T-cell (primary cell): ENCODE measurements around the gene ISM1. TPM values are rescaled to one million over a fixed set of nuclear protein-coding genes. Genes with fewer than 3 reads are reported as not detected.

Experiments used
- ATAC-seq, 4 experiments: fragments of 200-7000 bp in 3 of 4; fragments of 150-1000 bp in 1 of 4; cut with Tn5 transposase; replicated peaks in 1 of 4; 1 replicate in 3 of 4; 2 replicates in 1 of 4; pipeline ENCODE4 v1.10.0; 2021; ENCODE audit warnings: moderate library complexity in 3 of 4, mild to moderate bottlenecking in 2 of 4, moderate number of reproducible peaks in 1 of 4
- CTCF ChIA-PET, 2 donors: fragments of 300-600 bp; sonication (Branson Sonifier 250); formaldehyde crosslinking; loops; one replicate each; lab custom pipeline; 2022; ENCODE audit warnings: antibody characterized with exemption in 2 of 2; lab: Charles Lee
- POLR2A ChIA-PET, 2 donors: fragments of 300-600 bp; sonication (Branson Sonifier 250); formaldehyde crosslinking; loops; one replicate each; lab custom pipeline; 2022; ENCODE audit warnings: antibody characterized with exemption in 2 of 2; lab: Charles Lee
- DNase-seq, 35 experiments: peaks; one replicate each; pipeline versions ENCODE4 v3.0.0 to v3.0.0-alpha.2; 2013 to 2023
- H3K27ac ChIP-seq: one replicate; pipeline ENCODE4 v1.5.1; 2013; ENCODE audit warnings: low read length
- H3K27me3 ChIP-seq, 2 experiments: replicated peaks in 1 of 2; 1 replicate in 1 of 2; 2 replicates in 1 of 2; pipeline versions ENCODE4 v1.6.1 to v1.7.0; 2013; ENCODE audit warnings: low read length in 1 of 2, mixed read lengths in 1 of 2; ENCODE audit not compliant: control insufficient read depth in 2 of 2, insufficient read depth in 2 of 2; ENCODE audit errors: extremely low read depth in 1 of 2
- H3K36me3 ChIP-seq, 2 donors: 1 replicate in 1 of 2; 2 replicates in 1 of 2; pipeline versions ENCODE4 v1.6.1 to v1.7.0; 2013; ENCODE audit warnings: low read length in 1 of 2; ENCODE audit not compliant: control insufficient read depth in 2 of 2, insufficient read depth in 1 of 2; ENCODE audit errors: extremely low read depth in 1 of 2
- H3K4me1 ChIP-seq, 2 experiments: 1 replicate in 1 of 2; 2 replicates in 1 of 2; pipeline versions ENCODE4 v1.6.1 to v1.7.0; 2013; ENCODE audit warnings: low read length in 2 of 2, mixed read lengths in 1 of 2; ENCODE audit not compliant: insufficient read depth in 2 of 2, control insufficient read depth in 1 of 2; ENCODE audit errors: extremely low read depth in 1 of 2
- H3K4me3 ChIP-seq, 2 donors: 1 replicate in 1 of 2; 2 replicates in 1 of 2; pipeline versions ENCODE4 v1.5.1 to v1.7.0; 2013; ENCODE audit warnings: mild to moderate bottlenecking in 2 of 2, low read length in 1 of 2, moderate library complexity in 1 of 2; ENCODE audit not compliant: control insufficient read depth in 1 of 2; ENCODE audit errors: extremely low read depth in 1 of 2
- H3K9me3 ChIP-seq: 2 replicates; pipeline ENCODE4 v1.7.0; 2013
- H3K27ac Mint-ChIP-seq, 2 donors: one replicate each; pipeline ENCODE4 v1.8.0; 2020 to 2021; ENCODE audit warnings: mild to moderate bottlenecking in 2 of 2, mixed read lengths in 2 of 2
- H3K27me3 Mint-ChIP-seq, 2 donors: one replicate each; pipeline ENCODE4 v1.8.0; 2021 to 2022; ENCODE audit warnings: mixed read lengths in 2 of 2
- H3K36me3 Mint-ChIP-seq: one replicate; pipeline ENCODE4 v1.8.0; 2021; ENCODE audit warnings: mixed read lengths
- H3K4me1 Mint-ChIP-seq, 3 donors: one replicate each; pipeline ENCODE4 v1.8.0; 2020 to 2022; ENCODE audit warnings: mixed read lengths in 3 of 3, mild to moderate bottlenecking in 1 of 3
- H3K4me3 Mint-ChIP-seq, 3 donors: one replicate each; pipeline ENCODE4 v1.8.0; 2020 to 2022; ENCODE audit warnings: mild to moderate bottlenecking in 3 of 3, mixed read lengths in 3 of 3, moderate library complexity in 3 of 3
- H3K9me3 Mint-ChIP-seq, 3 donors: one replicate each; pipeline ENCODE4 v1.8.0; 2020 to 2022; ENCODE audit warnings: mixed read lengths in 3 of 3
- WGBS: methylation state at CpG from one replicate; pipeline ENCODE4 v1.1.5; 2013; ENCODE audit warnings: missing lambda C conversion rate; ENCODE audit not compliant: insufficient coverage; 5-methylcytosine and 5-hydroxymethylcytosine counted together
- total RNA-seq, 35 experiments: library from RNA in 6 of 35; stranded (reverse) in 6 of 35; fragments of 120-200 nt in 1 of 35; gene quantifications; one replicate each; pipeline versions ENCODE4 v1.2.1 to v1.2.4 and lab custom pipeline; 2013 to 2026

The ISM1 gene
- total RNA-seq, 5 donors from 2014 or later (not counting 1 experiment from before 2014, with no cell fraction given), result 2.9 to 6.2 (median 4.5) TPM

DNA sequence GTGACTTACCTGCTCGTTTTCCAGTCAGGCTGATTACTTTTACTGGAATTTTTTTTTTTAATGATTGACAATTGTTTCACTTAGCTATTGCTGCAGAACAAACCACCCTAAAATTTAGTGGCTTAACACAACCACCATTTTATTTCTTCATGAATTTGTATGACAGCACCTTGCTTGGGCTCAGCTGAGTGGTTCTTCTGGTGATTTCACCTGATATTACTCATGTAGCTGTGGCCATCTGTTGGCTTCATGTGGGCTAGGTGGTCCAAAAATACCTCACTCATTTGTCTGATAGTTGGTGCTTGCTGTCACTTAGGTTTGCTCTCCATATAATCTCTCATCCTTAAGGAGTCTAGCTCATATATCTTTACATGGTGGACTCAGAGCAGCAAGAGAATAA lies 5.3 kb downstream of the ISM1 start:
- no CpG with 5 or more reads among the region's 1 CpG for WGBS
- H3K27me3 ChIP-seq, result peaks cover 4 to 10% of the 10 kb centered on the region in 2 experiments
- Mint-ChIP-seq H3K4me3 (no peak overlapping the region), H3K36me3 (peaks cover 2% of the 10 kb centered on the region), H3K9me3 (peaks cover 0 to 7% (median 5%) of the 10 kb centered on the region in 3 donors), H3K27me3 (peaks cover 0 to 4% of the 10 kb centered on the region in 2 donors), H3K27ac (no peak overlapping the region), H3K4me1 (peaks cover 34 to 49% (median 37%) of the 10 kb centered on the region in 3 donors)
- H3K4me1 ChIP-seq, result peaks cover 16 to 18% of the 10 kb centered on the region in 2 experiments
- no peaks in the 10 kb centered on the region for H3K36me3 ChIP-seq
- CTCF ChIA-PET, result no interaction called here
- ATAC-seq, result no peak
- POLR2A ChIA-PET, result no interaction called here
- H3K4me3 ChIP-seq, result no peak overlapping the region
- H3K27ac ChIP-seq, result no peak overlapping the region
- DNase-seq, result no peak
- no peaks in the 10 kb centered on the region for H3K9me3 ChIP-seq

DNA sequence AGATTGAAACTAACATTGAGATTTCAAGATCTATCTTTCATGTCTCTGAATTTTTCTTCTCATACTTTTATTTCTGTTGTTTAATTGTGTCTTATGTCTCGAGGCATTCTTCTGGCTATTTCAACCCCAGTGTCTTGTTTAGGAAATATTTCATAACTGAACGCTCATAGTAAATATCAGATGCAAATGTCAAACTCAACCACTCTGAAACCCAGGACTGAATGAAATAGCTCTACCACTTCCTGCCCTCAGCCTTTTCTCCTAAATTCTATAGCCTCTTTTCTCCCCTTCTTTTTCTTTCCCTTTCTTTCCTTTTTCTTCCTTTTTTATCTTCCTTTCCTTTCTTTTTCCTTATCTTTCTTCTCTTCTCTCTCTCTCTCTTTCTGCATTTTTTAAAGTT lies 7.7 kb downstream of the ISM1 start:
- ChIA-PET CTCF (interaction anchor here in 1 of 2 donors (1.0 kb wide), 1 partner anchor 15 kb away, joined by 3 read pairs; no protein-coding TSS in a partner anchor), POLR2A (no interaction called here)
- no peak for DNase-seq

DNA sequence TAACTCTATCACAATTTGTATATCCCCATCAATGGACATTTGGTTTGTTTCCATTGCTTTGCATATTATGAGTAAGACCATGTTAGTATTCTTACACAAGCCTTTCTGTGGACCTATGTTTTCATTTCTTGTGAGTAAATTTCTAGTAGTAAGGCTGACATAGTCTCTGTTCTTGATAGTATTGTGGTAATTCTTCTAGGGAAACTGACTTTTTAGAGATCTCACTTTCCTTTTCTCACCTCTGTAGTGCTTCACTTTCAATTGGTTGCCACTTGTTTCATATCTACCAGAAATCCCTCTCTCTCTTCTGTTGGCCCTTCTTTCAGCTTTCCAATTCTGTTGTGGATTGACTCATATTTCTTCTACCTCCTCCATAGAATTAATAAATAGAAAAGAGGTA lies 8.5 kb downstream of the ISM1 start:
- H3K4me1 ChIP-seq, result peaks cover 13 to 24% of the 10 kb centered on the region in 2 experiments
- peaks cover 0 to 7% (median 5%) of the 10 kb centered on the region in 3 donors for H3K9me3 Mint-ChIP-seq
- no peaks in the 10 kb centered on the region for H3K9me3 ChIP-seq
- H3K4me3 ChIP-seq, result no peak overlapping the region
- H3K36me3 ChIP-seq, result no peaks in the 10 kb centered on the region
- peak overlapping the region; percentile 86 to 96 for H3K27ac Mint-ChIP-seq
- ATAC-seq, result no peak
- H3K27ac ChIP-seq, result peak overlapping the region; percentile 96
- H3K4me3 Mint-ChIP-seq, result peak overlapping the region in 1 of 3 donors; percentile 34
- peaks cover 41 to 51% (median 46%) of the 10 kb centered on the region in 3 donors for H3K4me1 Mint-ChIP-seq
- CTCF ChIA-PET, result interaction anchor here in 1 of 2 donors (1.0 kb wide), 1 partner anchor 14 kb away, joined by 3 read pairs; no protein-coding TSS in a partner anchor
- H3K27me3 Mint-ChIP-seq, result no peaks in the 10 kb centered on the region
- no peaks in the 10 kb centered on the region for H3K27me3 ChIP-seq
- POLR2A ChIA-PET, result interaction anchor here in 1 of 2 donors (0.7 kb wide), 1 partner anchor 104 kb away, joined by 3 read pairs; no protein-coding TSS in a partner anchor
- DNase-seq, result no peak
- peaks cover 2% of the 10 kb centered on the region for H3K36me3 Mint-ChIP-seq

More for the DNA sequence above, 7.7 kb downstream of the ISM1 start:
- 0% methylated on average over 1 of the region's 2 CpGs for WGBS
- H3K4me1 Mint-ChIP-seq, result peaks cover 41 to 51% (median 46%) of the 10 kb centered on the region in 3 donors
- peak overlapping the region; percentile 86 to 96 for H3K27ac Mint-ChIP-seq
- peak overlapping the region; percentile 34 to 50 (median 42) for H3K4me3 Mint-ChIP-seq
- Histone ChIP-seq H3K4me3 (no peak overlapping the region), H3K36me3 (no peaks in the 10 kb centered on the region), H3K9me3 (no peaks in the 10 kb centered on the region), H3K4me1 (peaks cover 13 to 24% of the 10 kb centered on the region in 2 experiments), H3K27ac (peak overlapping the region; percentile 46), H3K27me3 (no peaks in the 10 kb centered on the region)
- peaks cover 2% of the 10 kb centered on the region for H3K36me3 Mint-ChIP-seq
- peaks cover 0 to 7% (median 5%) of the 10 kb centered on the region in 3 donors for H3K9me3 Mint-ChIP-seq
- no peaks in the 10 kb centered on the region for H3K27me3 Mint-ChIP-seq
- no peak for ATAC-seq

DNA sequence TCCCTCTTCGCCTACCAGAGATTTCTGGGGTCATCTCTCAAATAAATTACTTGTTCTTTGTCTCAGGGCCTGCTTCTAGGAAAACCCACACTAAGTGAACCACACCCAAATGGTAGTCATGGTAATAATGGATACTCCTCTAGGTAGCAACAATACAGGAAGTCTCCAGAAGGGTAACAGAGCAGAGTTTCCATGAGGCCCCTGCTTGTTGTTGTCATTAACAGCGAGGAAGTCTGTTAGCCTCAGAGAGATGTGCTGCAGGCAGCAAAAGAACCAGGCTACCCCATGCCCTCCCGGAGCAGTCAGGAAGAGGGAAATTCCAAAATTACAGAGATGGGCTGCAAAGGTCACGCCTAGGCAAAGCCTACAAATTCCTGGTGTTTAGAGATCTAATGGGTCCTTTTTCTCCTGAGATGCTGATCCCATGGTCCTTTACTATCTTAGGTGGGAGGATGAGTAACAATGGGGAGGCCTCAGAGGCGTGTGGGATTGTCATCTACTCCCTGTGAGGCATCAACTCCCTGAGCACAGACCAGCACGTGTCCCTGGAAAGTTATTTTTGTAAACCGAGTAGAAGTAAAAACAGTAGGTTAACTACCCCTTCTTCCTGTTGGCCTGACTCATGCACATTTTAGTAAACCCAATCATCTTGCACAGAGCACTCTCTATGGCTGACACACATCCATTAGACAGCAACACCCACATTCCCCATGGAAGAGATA lies 10.1 kb downstream of the ISM1 start:
- Histone ChIP-seq H3K4me3 (no peak overlapping the region), H3K36me3 (no peaks in the 10 kb centered on the region), H3K4me1 (peaks cover 13 to 24% of the 10 kb centered on the region in 2 experiments), H3K27ac (peak overlapping the region; percentile 96), H3K9me3 (no peaks in the 10 kb centered on the region), H3K27me3 (no peaks in the 10 kb centered on the region)
- Mint-ChIP-seq H3K4me1 (peaks cover 41 to 53% (median 46%) of the 10 kb centered on the region in 3 donors), H3K4me3 (peak overlapping the region; percentile 35 to 50 (median 45)), H3K27ac (peak overlapping the region; percentile 96 to 98), H3K27me3 (no peaks in the 10 kb centered on the region), H3K36me3 (peaks cover 2% of the 10 kb centered on the region), H3K9me3 (peaks cover 0 to 5% (median 5%) of the 10 kb centered on the region in 3 donors)
- ATAC-seq (peak; percentile 95 to 99 (median 96)), DNase-seq (peak in 22 of 35 experiments; percentile 6 to 72 (median 36))
- WGBS, result 7% methylated on average over 2 of the region's 7 CpGs
- ChIA-PET POLR2A (no interaction called here), CTCF (no interaction called here)

DNA sequence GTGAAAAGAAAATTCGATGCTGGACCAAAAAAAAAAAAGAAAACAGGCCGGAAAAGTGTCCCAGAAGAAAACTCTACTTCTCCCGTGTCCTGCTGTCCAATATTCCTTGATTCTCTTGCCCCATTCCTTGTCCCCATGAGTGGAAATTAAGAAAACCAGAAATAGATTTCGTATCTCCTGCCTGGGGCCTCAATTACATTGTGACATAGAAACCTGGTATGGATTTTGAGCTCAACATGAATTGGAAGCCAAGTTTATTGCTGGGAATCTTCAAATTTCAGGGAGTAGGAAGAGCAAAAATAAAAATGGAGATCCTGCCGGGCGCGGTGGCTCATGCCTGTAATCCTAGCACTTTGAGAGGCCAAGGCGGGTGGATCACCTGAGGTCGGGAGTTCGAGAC lies 11.9 kb downstream of the ISM1 start:
- Histone ChIP-seq H3K27me3 (no peaks in the 10 kb centered on the region), H3K4me1 (peaks cover 13 to 24% of the 10 kb centered on the region in 2 experiments), H3K4me3 (no peak overlapping the region), H3K9me3 (no peaks in the 10 kb centered on the region), H3K36me3 (no peaks in the 10 kb centered on the region), H3K27ac (no peak overlapping the region)
- no peaks in the 10 kb centered on the region for H3K9me3 Mint-ChIP-seq
- CTCF ChIA-PET, result interaction anchor here in 1 of 2 donors (0.6 to 0.7 kb wide), 3 partner anchors 27 to 539 kb away, joined by 4 to 9 read pairs (median 5); no protein-coding TSS in a partner anchor
- 90% methylated on average over 2 of the region's 10 CpGs for WGBS
- no peaks in the 10 kb centered on the region for H3K27me3 Mint-ChIP-seq
- ATAC-seq (no peak), DNase-seq (no peak)
- H3K36me3 Mint-ChIP-seq, result no peaks in the 10 kb centered on the region
- H3K27ac Mint-ChIP-seq, result no peak overlapping the region
- H3K4me1 Mint-ChIP-seq, result peaks cover 41 to 53% (median 46%) of the 10 kb centered on the region in 3 donors
- POLR2A ChIA-PET, result no interaction called here
- no peak overlapping the region for H3K4me3 Mint-ChIP-seq

DNA sequence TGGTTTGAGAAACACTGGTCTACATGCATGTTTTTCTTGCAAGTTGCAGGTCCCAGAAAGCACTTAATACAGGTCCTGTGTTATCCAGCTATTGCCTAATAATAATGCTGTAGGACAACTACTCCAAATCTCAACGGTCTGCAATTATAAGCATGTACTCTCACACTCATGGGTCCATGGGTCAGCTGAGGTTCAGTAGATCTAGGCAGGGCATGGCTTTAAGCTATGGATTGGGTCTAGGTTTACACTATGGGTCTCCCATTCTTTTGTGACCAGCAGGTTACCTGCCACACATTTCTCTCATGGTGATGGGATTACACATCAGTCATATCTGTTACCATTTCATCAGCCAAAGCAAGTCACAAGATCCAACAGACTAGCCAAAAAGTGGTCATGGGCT lies 13.9 kb downstream of the ISM1 start:
- no peaks in the 10 kb centered on the region for H3K27me3 Mint-ChIP-seq
- ChIA-PET CTCF (no interaction called here), POLR2A (interaction anchor here in 1 of 2 donors (0.6 kb wide), 1 partner anchor 29 kb away, joined by 4 read pairs; no protein-coding TSS in a partner anchor)
- Histone ChIP-seq H3K4me3 (no peak overlapping the region), H3K27ac (no peak overlapping the region), H3K4me1 (peaks cover 13 to 18% of the 10 kb centered on the region in 2 experiments), H3K9me3 (no peaks in the 10 kb centered on the region), H3K27me3 (no peaks in the 10 kb centered on the region), H3K36me3 (no peaks in the 10 kb centered on the region)
- WGBS, result no CpG with 5 or more reads among the region's 1 CpG
- DNase-seq (no peak), ATAC-seq (no peak)
- H3K9me3 Mint-ChIP-seq, result no peaks in the 10 kb centered on the region
- peaks cover 28 to 36% (median 29%) of the 10 kb centered on the region in 3 donors for H3K4me1 Mint-ChIP-seq
- no peak overlapping the region for H3K27ac Mint-ChIP-seq
- H3K4me3 Mint-ChIP-seq, result no peak overlapping the region
- peaks cover 6% of the 10 kb centered on the region for H3K36me3 Mint-ChIP-seq
